BJ (cell line): ENCODE results near the gene SLC8A1. TPM values are rescaled to one million over a fixed set of nuclear protein-coding genes. Genes with fewer than 3 reads are reported as not detected.

ENCODE experiments used
- CTCF ChIA-PET: fragments of 350-600 bp; formaldehyde crosslinking; extraction: SDS; loops from one replicate; lab custom pipeline; 2021; ENCODE audit warnings: antibody characterized with exemption, inconsistent platforms; lab: Yijun Ruan, JAX
- POLR2A ChIA-PET: fragments of 300-600 bp; sonication (Branson Sonifier 250); formaldehyde crosslinking; extraction: SDS; loops from one replicate; lab custom pipeline; 2021; ENCODE audit warnings: antibody characterized with exemption; lab: Charles Lee
- DNase-seq: peaks from one replicate; pipeline ENCODE4 v3.0.0-alpha.2; 2011; ENCODE audit warnings: low read depth
- H3K27me3 ChIP-seq: 2 replicates; pipeline ENCODE4 v1.6.0; 2011; ENCODE audit warnings: low read length; ENCODE audit not compliant: control insufficient read depth, insufficient read depth
- H3K36me3 ChIP-seq: 2 replicates; pipeline ENCODE4 v1.5.1; 2011; ENCODE audit warnings: low read length; ENCODE audit not compliant: control insufficient read depth, insufficient read depth
- H3K4me3 ChIP-seq: 2 replicates; pipeline ENCODE4 v1.5.1; 2011; ENCODE audit warnings: low read depth, mild to moderate bottlenecking, control low read depth, low read length
- CTCF ChIP-seq: IDR thresholded peaks from 2 replicates; pipeline ENCODE4 v1.5.1; 2011; ENCODE audit warnings: low read depth, mild to moderate bottlenecking, control low read depth, inconsistent platforms, low read length, moderate library complexity; ENCODE audit not compliant: insufficient read depth
- polyA plus RNA-seq: library from polyadenylated mRNA; depleted of rRNA; stranded (reverse); fragments of >200 nt; gene quantifications from 2 replicates; pipeline ENCODE4 v1.2.3, GENCODE V29; 2011

SLC8A1 gene
- polyA plus RNA-seq, 1 experiment: 18.5 TPM

GRCh38 chr2:40455661-40456060 is 3.8 kb upstream of the SLC8A1 start:
- no peak for DNase-seq
- Histone ChIP-seq H3K27me3 (no peaks in the 10 kb centered on the region), H3K36me3 (no peaks in the 10 kb centered on the region), H3K4me3 (no peak overlapping the region)
- POLR2A ChIA-PET: no interaction called here
- CTCF ChIA-PET: no interaction called here
- TF ChIP-seq CTCF: no peak

GRCh38 chr2:40454321-40454720 is 2.4 kb upstream of the SLC8A1 start:
- Histone ChIP-seq H3K27me3 (no peaks in the 10 kb centered on the region), H3K4me3 (no peak overlapping the region), H3K36me3 (no peaks in the 10 kb centered on the region)
- no peak for DNase-seq
- CTCF ChIA-PET: no interaction called here
- POLR2A ChIA-PET: no interaction called here
- no peak for TF ChIP-seq CTCF

- no peak for DNase-seq
- Histone ChIP-seq H3K36me3 (no peaks in the 10 kb centered on the region), H3K27me3 (no peaks in the 10 kb centered on the region), H3K4me3 (no peak overlapping the region)
- CTCF ChIA-PET: interaction anchor here (1.4 kb wide), 1 partner anchor 102 kb away, joined by 5 read pairs; no protein-coding TSS in a partner anchor
- POLR2A ChIA-PET: no interaction called here
- TF ChIP-seq CTCF: no peak
These were observed 896 bp upstream of the SLC8A1 start for GRCh38 chr2:40452786-40453185.

GRCh38 chr2:40450796-40451430 is 977 bp downstream of the SLC8A1 start:
- Histone ChIP-seq H3K27me3 (no peaks in the 10 kb centered on the region), H3K4me3 (peak overlapping the region; percentile 70), H3K36me3 (no peaks in the 10 kb centered on the region)
- CTCF ChIA-PET: interaction anchor here (0.7 to 2.4 kb wide), 13 partner anchors 9 to 537 kb away, joined by 3 to 11 read pairs (median 3); no protein-coding TSS in a partner anchor
- DNase-seq: peak; percentile 57
- TF ChIP-seq CTCF: no peak
- POLR2A ChIA-PET: interaction anchor here (0.7 to 1.9 kb wide), 8 partner anchors 16 to 170 kb away, joined by 3 to 5 read pairs (median 3); no protein-coding TSS in a partner anchor

- Histone ChIP-seq H3K36me3 (no peaks in the 10 kb centered on the region), H3K27me3 (no peaks in the 10 kb centered on the region), H3K4me3 (peak overlapping the region; percentile 70)
- POLR2A ChIA-PET: interaction anchor here (0.7 to 1.9 kb wide), 10 partner anchors 15 to 381 kb away, joined by 3 to 19 read pairs (median 3); no protein-coding TSS in a partner anchor
- CTCF ChIA-PET: interaction anchor here (0.7 to 2.4 kb wide), 14 partner anchors 9 to 536 kb away, joined by 3 to 11 read pairs (median 4); no protein-coding TSS in a partner anchor
- TF ChIP-seq CTCF: 0 out of 2 replicates have a peak, but pooled peaks have one; percentile 3
- no peak for DNase-seq
These were observed 1.7 kb downstream of the SLC8A1 start for GRCh38 chr2:40450066-40450795.
